CD4-positive, alpha-beta T cell treated with Interleukin-15 for 1 hour (primary cell): Measurements from ENCODE around the gene BGN.

Experiments used
- DNase-seq: peaks from one replicate; pipeline ENCODE4 v3.0.0-alpha.2; 2020

Gene BGN

GRCh38 chrX:153510383-153510782, 15.6 kb downstream of the BGN start:
- no peak for DNase-seq

GRCh38 chrX:153511784-153512500, 17.2 kb downstream of the BGN start:
- DNase-seq: no peak

- no peak for DNase-seq
Measured at GRCh38 chrX:153512501-153512893, 17.7 kb downstream of the BGN start.

GRCh38 chrX:153513265-153513664, 18.5 kb downstream of the BGN start:
- DNase-seq: no peak

GRCh38 chrX:153514259-153514658, 19.5 kb downstream of the BGN start:
- DNase-seq: no peak

- no peak for DNase-seq
Measured at GRCh38 chrX:153515435-153515834, 20.7 kb downstream of the BGN start.

GRCh38 chrX:153516073-153516472, 21.3 kb downstream of the BGN start:
- no peak for DNase-seq

- no peak for DNase-seq
Measured at GRCh38 chrX:153517423-153517822, 22.6 kb downstream of the BGN start, which contains the start of gene ATP2B3. TSS of gene ATP2B3 (plus strand) at chrX:153517642. CDS start at chrX:153536248, 18,606 bp downstream.

- no peak for DNase-seq
Measured at GRCh38 chrX:153517946-153518834, 23.4 kb downstream of the BGN start.

GRCh38 chrX:153519569-153520286, 24.9 kb downstream of the BGN start:
- DNase-seq: no peak

GRCh38 chrX:153520287-153520917, 25.6 kb downstream of the BGN start:
- DNase-seq: no peak

GRCh38 chrX:153521034-153521433, 26.3 kb downstream of the BGN start:
- DNase-seq: no peak

GRCh38 chrX:153522259-153522658, 27.5 kb downstream of the BGN start:
- no peak for DNase-seq

- no peak for DNase-seq
Measured at GRCh38 chrX:153523269-153523668, 28.5 kb downstream of the BGN start.

GRCh38 chrX:153524234-153524633, 29.5 kb downstream of the BGN start:
- no peak for DNase-seq

GRCh38 chrX:153525451-153525850, 30.7 kb downstream of the BGN start:
- DNase-seq: no peak

- DNase-seq: no peak
Measured at GRCh38 chrX:153526042-153526441, 31.3 kb downstream of the BGN start.

GRCh38 chrX:153526801-153527200, 32.0 kb downstream of the BGN start:
- no peak for DNase-seq

- no peak for DNase-seq
Measured at GRCh38 chrX:153527208-153527607, 32.4 kb downstream of the BGN start.

GRCh38 chrX:153530411-153531129, 35.8 kb downstream of the BGN start:
- DNase-seq: no peak

- no peak for DNase-seq
Measured at GRCh38 chrX:153533091-153533490, 38.3 kb downstream of the BGN start.

- no peak for DNase-seq
Measured at GRCh38 chrX:153537080-153537479, 42.3 kb downstream of the BGN start.
